Stomach smooth muscle (tissue), 2 donors: ENCODE results near the gene SLC25A12.
"Not testable (repeated sequence)": the region's sequence is repeated elsewhere in the genome, so short reads cannot be mapped to it uniquely, and the experiment has no call there.

ENCODE experiments used
- H3K27ac ChIP-seq: one replicate; pipeline ENCODE4 v1.7.0; 2013; ENCODE audit warnings: mild to moderate bottlenecking, low read length, inconsistent platforms
- H3K27me3 ChIP-seq, 2 donors: one replicate each; pipeline ENCODE4 v1.7.0; 2013; ENCODE audit warnings: low read length in 2 of 2; ENCODE audit not compliant: insufficient read depth in 2 of 2, control insufficient read depth in 1 of 2
- H3K36me3 ChIP-seq, 2 donors: one replicate each; pipeline ENCODE4 v1.7.0; 2013; ENCODE audit warnings: low read length in 2 of 2; ENCODE audit not compliant: control insufficient read depth in 2 of 2, insufficient read depth in 2 of 2
- H3K4me1 ChIP-seq: one replicate; pipeline ENCODE4 v1.7.0; 2013; ENCODE audit warnings: low read length; ENCODE audit not compliant: control insufficient read depth, insufficient read depth
- H3K4me3 ChIP-seq, 2 donors: one replicate each; pipeline ENCODE4 v1.7.0; 2013; ENCODE audit warnings: low read length in 2 of 2
- H3K9ac ChIP-seq, 2 donors: one replicate each; pipeline ENCODE4 v1.7.0; 2013; ENCODE audit warnings: low read length in 2 of 2, mild to moderate bottlenecking in 1 of 2
- H3K9me3 ChIP-seq, 2 donors: one replicate each; pipeline ENCODE4 v1.7.0; 2013; ENCODE audit warnings: low read length in 2 of 2; ENCODE audit not compliant: control insufficient read depth in 2 of 2
- donor health status: healthy.
- donor health status: Pancreatic carcinoma.

SLC25A12 gene

GRCh38 chr2:171913517-171913916 is 19.5 kb upstream of the SLC25A12 start:
- no peak overlapping the region for H3K27ac ChIP-seq
- H3K4me3 ChIP-seq, result no peak overlapping the region
- H3K9me3 ChIP-seq, result no peaks in the 10 kb centered on the region
- no peaks in the 10 kb centered on the region for H3K36me3 ChIP-seq
- no peaks in the 10 kb centered on the region for H3K27me3 ChIP-seq
- H3K4me1 ChIP-seq, result no peaks in the 10 kb centered on the region
- no peak overlapping the region for H3K9ac ChIP-seq

GRCh38 chr2:171910494-171910893 is 16.4 kb upstream of the SLC25A12 start:
- H3K9ac ChIP-seq, result no peak overlapping the region
- no peaks in the 10 kb centered on the region for H3K36me3 ChIP-seq
- no peaks in the 10 kb centered on the region for H3K9me3 ChIP-seq
- no peak overlapping the region for H3K27ac ChIP-seq
- no peaks in the 10 kb centered on the region for H3K4me1 ChIP-seq
- H3K27me3 ChIP-seq, result no peaks in the 10 kb centered on the region
- H3K4me3 ChIP-seq, result no peak overlapping the region

GRCh38 chr2:171909266-171909665 is 15.2 kb upstream of the SLC25A12 start:
- no peak overlapping the region for H3K4me3 ChIP-seq
- no peaks in the 10 kb centered on the region for H3K9me3 ChIP-seq
- no peaks in the 10 kb centered on the region for H3K27me3 ChIP-seq
- no peak overlapping the region for H3K9ac ChIP-seq
- no peaks in the 10 kb centered on the region for H3K4me1 ChIP-seq
- no peaks in the 10 kb centered on the region for H3K36me3 ChIP-seq
- no peak overlapping the region for H3K27ac ChIP-seq

GRCh38 chr2:171908235-171908634 is 14.2 kb upstream of the SLC25A12 start:
- no peaks in the 10 kb centered on the region for H3K4me1 ChIP-seq
- H3K9me3 ChIP-seq, result no peaks in the 10 kb centered on the region
- H3K27ac ChIP-seq, result no peak overlapping the region
- H3K9ac ChIP-seq, result no peak overlapping the region
- H3K27me3 ChIP-seq, result no peaks in the 10 kb centered on the region
- no peaks in the 10 kb centered on the region for H3K36me3 ChIP-seq
- no peak overlapping the region for H3K4me3 ChIP-seq

GRCh38 chr2:171902840-171903420 is 8.9 kb upstream of the SLC25A12 start:
- H3K36me3 ChIP-seq, result no peaks in the 10 kb centered on the region

GRCh38 chr2:171899623-171900282 is 5.7 kb upstream of the SLC25A12 start:
- not testable (repeated sequence) for H3K9ac ChIP-seq, H3K4me1 ChIP-seq, H3K4me3 ChIP-seq, H3K9me3 ChIP-seq, H3K27ac ChIP-seq, H3K27me3 ChIP-seq, H3K36me3 ChIP-seq

More at GRCh38 chr2:171902840-171903420, 8.9 kb upstream of the SLC25A12 start:
- Histone ChIP-seq H3K9me3 (no peaks in the 10 kb centered on the region), H3K4me3 (no peak overlapping the region), H3K27ac (no peak overlapping the region), H3K27me3 (no peaks in the 10 kb centered on the region), H3K9ac (no peak overlapping the region), H3K4me1 (no peaks in the 10 kb centered on the region)

- H3K27me3 ChIP-seq, result no peaks in the 10 kb centered on the region
- H3K27ac ChIP-seq, result no peak overlapping the region
- no peaks in the 10 kb centered on the region for H3K36me3 ChIP-seq
- no peak overlapping the region for H3K4me3 ChIP-seq
- H3K9ac ChIP-seq, result no peak overlapping the region
- no peaks in the 10 kb centered on the region for H3K9me3 ChIP-seq
- H3K4me1 ChIP-seq, result peaks cover 3% of the 10 kb centered on the region
Observed at GRCh38 chr2:171895786-171896185, 1.7 kb upstream of the SLC25A12 start.

GRCh38 chr2:171894612-171894947 is 536 bp upstream of the SLC25A12 start:
- Histone ChIP-seq H3K9me3 (no peaks in the 10 kb centered on the region), H3K27me3 (no peaks in the 10 kb centered on the region), H3K36me3 (peaks cover 0 to 5% of the 10 kb centered on the region in 2 donors), H3K9ac (peak overlapping the region; percentile 82 to 91), H3K4me1 (peaks cover 3% of the 10 kb centered on the region), H3K4me3 (peak overlapping the region; percentile 85 to 99), H3K27ac (peak overlapping the region; percentile 74)

- Histone ChIP-seq H3K27me3 (no peaks in the 10 kb centered on the region), H3K9ac (peak overlapping the region; percentile 82 to 91)
Observed at GRCh38 chr2:171893196-171893823, 734 bp downstream of the SLC25A12 start.

GRCh38 chr2:171889808-171890207 is 4.2 kb downstream of the SLC25A12 start:
- peaks cover 3% of the 10 kb centered on the region for H3K4me1 ChIP-seq
- peaks cover 0 to 5% of the 10 kb centered on the region in 2 donors for H3K36me3 ChIP-seq
- H3K9me3 ChIP-seq, result no peaks in the 10 kb centered on the region
- H3K27me3 ChIP-seq, result no peaks in the 10 kb centered on the region
- no peak overlapping the region for H3K4me3 ChIP-seq
- H3K9ac ChIP-seq, result no peak overlapping the region
- H3K27ac ChIP-seq, result no peak overlapping the region

More at GRCh38 chr2:171893196-171893823, 734 bp downstream of the SLC25A12 start:
- Histone ChIP-seq H3K36me3 (peaks cover 0 to 5% of the 10 kb centered on the region in 2 donors), H3K9me3 (no peaks in the 10 kb centered on the region), H3K27ac (peak overlapping the region; percentile 74), H3K4me3 (peak overlapping the region; percentile 85 to 99), H3K4me1 (peaks cover 3% of the 10 kb centered on the region)

- Histone ChIP-seq H3K36me3 (peaks cover 0 to 5% of the 10 kb centered on the region in 2 donors), H3K9me3 (no peaks in the 10 kb centered on the region), H3K4me1 (peaks cover 1% of the 10 kb centered on the region), H3K27ac (no peak overlapping the region), H3K9ac (no peak overlapping the region), H3K4me3 (no peak overlapping the region), H3K27me3 (no peaks in the 10 kb centered on the region)
Observed at GRCh38 chr2:171889333-171889732, 4.7 kb downstream of the SLC25A12 start.
